SK-N-SH (cell line): ENCODE data around the gene PPP1R8.

Experiments used
- GABPA ChIP-seq: IDR thresholded peaks from 2 replicates; pipeline ENCODE4 v1.4.0; 2012; ENCODE audit warnings: low read depth, mild to moderate bottlenecking
- MAX ChIP-seq: IDR thresholded peaks from 2 replicates; pipeline ENCODE4 v1.4.0; 2012; ENCODE audit warnings: low read depth
- MXI1 ChIP-seq: IDR thresholded peaks from 2 replicates; pipeline ENCODE4 v1.6.1; 2012; ENCODE audit warnings: mild to moderate bottlenecking, low read depth, low read length, improper control_type of control experiment
- RAD21 ChIP-seq: IDR thresholded peaks from 2 replicates; pipeline ENCODE4 v1.6.1; 2012; ENCODE audit warnings: mild to moderate bottlenecking, low read length
- TAF1 ChIP-seq: IDR thresholded peaks from 2 replicates; pipeline ENCODE4 v1.6.1; 2012; ENCODE audit warnings: low read depth, mild to moderate bottlenecking, low read length, moderate library complexity, borderline replicate concordance

- TF ChIP-seq TAF1 (no peak), GABPA (no peak), MXI1 (no peak), MAX (no peak), RAD21 (no peak)
Observed at GRCh38 chr1:27804791-27805190, 25.8 kb upstream of the PPP1R8 start.
